ENCODE measurements around the gene PLD1.

The PLD1 gene

DNA sequence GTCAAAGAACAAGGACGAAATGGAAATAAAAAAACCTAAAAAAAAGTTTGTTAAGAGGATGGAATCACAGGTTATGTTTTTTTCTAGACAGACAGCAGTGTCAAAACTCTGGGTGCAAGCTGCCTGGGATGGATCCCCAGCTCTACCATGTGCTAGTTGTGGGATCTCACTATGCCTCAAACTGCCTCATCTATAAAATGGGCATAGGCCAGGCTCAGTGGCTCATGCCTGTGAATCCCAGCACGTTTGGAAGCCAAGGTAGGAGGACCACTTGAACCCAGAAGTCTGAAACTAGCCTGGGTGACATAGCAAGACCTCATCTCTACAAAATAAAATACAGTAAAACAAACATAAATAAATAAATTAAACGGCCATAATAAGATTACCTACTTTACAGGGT lies 4.6 kb downstream of the PLD1 start:
- TF ChIP-seq, protein P1, sequence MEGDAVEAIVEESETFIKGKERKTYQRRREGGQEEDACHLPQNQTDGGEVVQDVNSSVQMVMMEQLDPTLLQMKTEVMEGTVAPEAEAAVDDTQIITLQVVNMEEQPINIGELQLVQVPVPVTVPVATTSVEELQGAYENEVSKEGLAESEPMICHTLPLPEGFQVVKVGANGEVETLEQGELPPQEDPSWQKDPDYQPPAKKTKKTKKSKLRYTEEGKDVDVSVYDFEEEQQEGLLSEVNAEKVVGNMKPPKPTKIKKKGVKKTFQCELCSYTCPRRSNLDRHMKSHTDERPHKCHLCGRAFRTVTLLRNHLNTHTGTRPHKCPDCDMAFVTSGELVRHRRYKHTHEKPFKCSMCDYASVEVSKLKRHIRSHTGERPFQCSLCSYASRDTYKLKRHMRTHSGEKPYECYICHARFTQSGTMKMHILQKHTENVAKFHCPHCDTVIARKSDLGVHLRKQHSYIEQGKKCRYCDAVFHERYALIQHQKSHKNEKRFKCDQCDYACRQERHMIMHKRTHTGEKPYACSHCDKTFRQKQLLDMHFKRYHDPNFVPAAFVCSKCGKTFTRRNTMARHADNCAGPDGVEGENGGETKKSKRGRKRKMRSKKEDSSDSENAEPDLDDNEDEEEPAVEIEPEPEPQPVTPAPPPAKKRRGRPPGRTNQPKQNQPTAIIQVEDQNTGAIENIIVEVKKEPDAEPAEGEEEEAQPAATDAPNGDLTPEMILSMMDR (IDR thresholded peaks at IDR 0.05): no peak
- H3K27ac ChIP-seq: peak overlapping the region; percentile 81 to 86
- H3K4me3 ChIP-seq: no peak overlapping the region
- DNase-seq (ENCODE audit: low spot score): no peak

DNA sequence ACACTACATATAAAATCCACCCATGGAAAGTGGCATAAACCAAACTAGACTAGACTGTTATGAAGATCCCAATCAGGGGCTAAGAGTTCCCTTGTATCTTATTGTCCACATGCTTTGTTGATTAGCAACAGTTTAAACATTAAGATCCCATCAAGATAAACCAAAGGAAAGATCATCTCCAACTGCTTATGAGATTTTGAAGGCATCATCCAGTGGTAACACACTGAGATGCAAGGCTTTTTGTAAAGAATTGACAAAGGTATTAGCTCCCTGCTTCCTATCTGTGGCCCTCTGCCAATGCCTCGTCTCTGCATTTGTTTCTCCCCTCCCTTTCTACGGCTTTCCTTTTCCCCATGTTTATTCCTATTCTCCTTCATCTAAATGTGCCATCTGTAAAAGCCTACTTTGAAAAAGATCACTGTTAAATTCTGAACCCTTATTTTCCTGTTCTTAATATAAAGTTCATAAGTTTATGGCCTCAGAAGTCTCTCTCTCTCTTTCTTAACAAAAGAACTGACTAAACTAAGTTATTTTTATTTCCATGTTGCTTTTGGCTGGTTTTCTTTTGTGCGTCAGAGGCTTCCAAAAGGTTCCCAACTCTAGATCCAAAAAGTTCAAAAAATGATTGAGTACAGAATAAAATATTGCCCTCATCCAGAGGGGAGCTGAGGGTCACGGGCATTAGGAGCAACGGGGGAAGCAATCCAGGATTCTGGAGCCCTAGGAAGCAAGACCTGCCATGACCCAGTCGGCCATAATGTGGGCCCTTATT lies 5.5 kb downstream of the PLD1 start:
- TF ChIP-seq, protein P1 (IDR thresholded peaks at IDR 0.05): no peak
- no peak for DNase-seq (ENCODE audit: low spot score)
- peak overlapping the region; percentile 81 to 86 for H3K27ac ChIP-seq
- H3K4me3 ChIP-seq: peak overlapping the region; percentile 2

DNA sequence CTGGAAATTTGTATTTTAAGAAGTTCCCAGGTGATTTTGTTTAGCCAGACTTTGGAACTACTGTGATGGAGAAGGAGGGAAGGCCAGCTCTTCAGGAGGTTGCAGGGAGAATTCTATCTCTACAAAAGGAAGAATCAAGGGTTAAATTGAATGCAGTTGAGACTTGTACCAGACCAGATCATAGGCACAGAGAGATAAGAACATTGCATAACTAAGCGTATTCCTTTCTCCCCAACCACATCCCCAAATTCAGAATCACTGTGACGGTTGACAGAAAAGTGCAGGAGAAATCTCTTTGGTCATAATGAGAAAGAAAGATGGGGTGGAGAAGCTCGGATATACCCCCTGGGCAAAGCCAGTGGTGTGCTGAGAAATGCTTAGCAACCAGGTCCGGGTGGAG lies 7.2 kb downstream of the PLD1 start:
- H3K4me3 ChIP-seq: no peak overlapping the region
- TF ChIP-seq, protein P1 (IDR thresholded peaks at IDR 0.05): no peak
- no peak overlapping the region for H3K27ac ChIP-seq
- DNase-seq (ENCODE audit: low spot score): no peak

DNA sequence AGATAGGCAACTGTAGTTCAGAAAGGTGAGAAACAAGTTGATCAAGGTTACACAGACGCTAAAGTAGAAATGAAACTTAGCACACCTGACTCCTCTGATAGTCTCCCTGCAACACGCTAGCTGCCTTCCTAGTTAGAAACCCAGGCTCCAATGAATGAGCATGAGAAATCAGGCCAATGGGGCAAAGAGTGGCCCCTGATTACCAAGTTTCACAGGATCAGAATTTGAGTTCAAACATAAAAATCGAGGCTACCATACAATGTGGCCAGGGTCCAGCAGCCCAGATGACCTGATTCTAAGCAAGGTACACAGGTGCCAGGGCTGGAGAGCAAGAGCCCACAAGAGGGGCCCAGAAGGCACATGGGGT lies 7.7 kb downstream of the PLD1 start:
- H3K27ac ChIP-seq: peak overlapping the region; percentile 1 to 45
- DNase-seq (ENCODE audit: low spot score): no peak

DNA sequence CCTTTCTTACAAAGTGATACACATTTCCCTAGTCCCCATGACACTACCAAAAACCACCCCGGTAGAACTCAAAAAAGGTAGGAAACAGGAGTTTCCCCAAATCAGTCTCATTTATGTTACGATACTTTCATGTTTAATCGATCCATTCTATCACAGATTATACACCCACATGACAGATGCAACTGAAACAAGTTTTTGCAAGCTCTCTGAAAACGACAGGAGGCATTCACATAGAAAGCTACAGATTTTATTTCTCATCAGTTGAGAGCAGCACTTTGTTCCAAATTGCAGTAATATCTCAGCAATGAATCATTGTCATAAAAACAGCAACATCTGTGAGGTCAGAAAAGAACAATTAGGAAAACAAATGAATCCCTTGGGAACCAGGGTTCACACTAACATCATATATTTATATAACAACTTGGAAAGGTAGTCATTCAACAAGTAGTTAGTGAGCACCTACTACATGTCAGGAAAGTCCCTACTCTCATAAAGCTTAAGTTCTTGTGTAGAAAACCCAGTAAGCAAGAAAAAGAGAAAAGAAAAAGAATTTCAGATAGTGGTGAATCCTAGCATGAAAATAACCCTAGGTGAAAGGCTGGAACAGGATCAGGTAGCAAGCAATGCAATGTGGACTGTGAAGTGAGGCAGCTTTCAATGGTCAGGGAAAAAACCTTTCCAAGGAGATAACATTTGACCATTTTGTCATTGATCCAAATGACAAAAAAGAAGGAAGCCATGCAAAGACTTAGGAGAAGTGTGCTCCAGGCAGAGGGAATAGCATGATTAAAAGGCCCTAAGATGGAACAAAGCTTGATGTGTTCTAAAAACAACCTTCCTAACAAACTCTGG lies 8.3 kb downstream of the PLD1 start:
- H3K27ac ChIP-seq: peak overlapping the region; percentile 45 to 74

More for the DNA sequence above, 7.7 kb downstream of the PLD1 start:
- H3K4me3 ChIP-seq: no peak overlapping the region
- TF ChIP-seq, protein P1 (IDR thresholded peaks at IDR 0.05): no peak

DNA sequence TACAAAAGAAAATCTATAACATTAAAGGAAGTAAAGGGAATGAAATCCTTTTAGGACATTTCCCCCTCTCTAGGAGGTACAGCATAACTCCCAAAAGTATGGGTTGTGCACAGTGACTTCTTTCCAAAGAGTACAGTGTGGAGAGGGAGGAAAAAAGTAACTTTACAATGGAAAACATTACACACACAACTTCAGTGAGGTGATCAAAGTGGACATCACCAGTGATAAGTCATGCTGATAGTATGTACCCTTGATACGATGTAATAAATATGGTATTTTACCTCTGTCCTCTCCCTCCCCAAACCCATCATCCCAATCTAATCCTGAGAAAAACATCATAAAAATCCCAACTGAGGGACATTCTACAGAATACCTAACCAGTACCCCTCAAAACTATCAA lies 10.8 kb downstream of the PLD1 start:
- Histone ChIP-seq H3K4me3 (no peak overlapping the region), H3K27ac (no peak overlapping the region)
- no peak for DNase-seq (ENCODE audit: low spot score)
- TF ChIP-seq, protein P1 (IDR thresholded peaks at IDR 0.05): no peak

More for the DNA sequence above, 8.3 kb downstream of the PLD1 start:
- TF ChIP-seq, protein P1 (IDR thresholded peaks at IDR 0.05): no peak
- no peak for DNase-seq (ENCODE audit: low spot score)
- no peak overlapping the region for H3K4me3 ChIP-seq
